ENCODE measurements around the gene MRPS2. TPM values are rescaled to one million over a fixed set of nuclear protein-coding genes. Genes with fewer than 3 reads are reported as not detected.
A peak's percentile ranks its signal among the peaks of the same experiment; 100 is the strongest.

The MRPS2 gene
- polyA plus RNA-seq, 1 experiment = 39.9 TPM

DNA sequence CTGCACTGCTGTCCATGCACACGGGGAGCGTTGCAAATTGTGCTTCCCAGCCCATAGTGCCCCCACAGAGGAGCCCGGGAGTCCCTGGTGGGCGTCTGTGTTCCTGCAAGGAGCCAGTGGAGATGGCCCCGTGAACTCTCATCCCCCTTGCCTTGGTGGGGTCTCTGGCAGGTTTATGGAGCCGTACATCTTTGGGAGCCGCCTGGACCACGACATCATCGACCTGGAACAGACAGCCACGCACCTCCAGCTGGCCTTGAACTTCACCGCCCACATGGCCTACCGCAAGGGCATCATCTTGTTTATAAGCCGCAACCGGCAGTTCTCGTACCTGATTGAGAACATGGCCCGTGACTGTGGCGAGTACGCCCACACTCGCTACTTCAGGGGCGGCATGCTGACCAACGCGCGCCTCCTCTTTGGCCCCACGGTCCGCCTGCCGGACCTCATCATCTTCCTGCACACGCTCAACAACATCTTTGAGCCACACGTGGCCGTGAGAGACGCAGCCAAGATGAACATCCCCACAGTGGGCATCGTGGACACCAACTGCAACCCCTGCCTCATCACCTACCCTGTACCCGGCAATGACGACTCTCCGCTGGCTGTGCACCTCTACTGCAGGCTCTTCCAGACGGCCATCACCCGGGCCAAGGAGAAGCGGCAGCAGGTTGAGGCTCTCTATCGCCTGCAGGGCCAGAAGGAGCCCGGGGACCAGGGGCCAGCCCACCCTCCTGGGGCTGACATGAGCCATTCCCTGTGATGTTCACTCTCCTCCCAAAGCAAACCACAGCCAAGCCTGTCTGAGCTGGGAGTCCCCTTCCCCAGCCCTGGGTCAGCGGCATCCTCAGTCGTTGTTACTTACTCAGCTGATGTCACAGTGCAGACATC is 3.1 kb downstream of the MRPS2 start:
- H3K27me3 ChIP-seq (ENCODE audit: control insufficient read depth, insufficient read depth, low read length) = no peaks in the 10 kb centered on the region
- TF ChIP-seq, protein P1, sequence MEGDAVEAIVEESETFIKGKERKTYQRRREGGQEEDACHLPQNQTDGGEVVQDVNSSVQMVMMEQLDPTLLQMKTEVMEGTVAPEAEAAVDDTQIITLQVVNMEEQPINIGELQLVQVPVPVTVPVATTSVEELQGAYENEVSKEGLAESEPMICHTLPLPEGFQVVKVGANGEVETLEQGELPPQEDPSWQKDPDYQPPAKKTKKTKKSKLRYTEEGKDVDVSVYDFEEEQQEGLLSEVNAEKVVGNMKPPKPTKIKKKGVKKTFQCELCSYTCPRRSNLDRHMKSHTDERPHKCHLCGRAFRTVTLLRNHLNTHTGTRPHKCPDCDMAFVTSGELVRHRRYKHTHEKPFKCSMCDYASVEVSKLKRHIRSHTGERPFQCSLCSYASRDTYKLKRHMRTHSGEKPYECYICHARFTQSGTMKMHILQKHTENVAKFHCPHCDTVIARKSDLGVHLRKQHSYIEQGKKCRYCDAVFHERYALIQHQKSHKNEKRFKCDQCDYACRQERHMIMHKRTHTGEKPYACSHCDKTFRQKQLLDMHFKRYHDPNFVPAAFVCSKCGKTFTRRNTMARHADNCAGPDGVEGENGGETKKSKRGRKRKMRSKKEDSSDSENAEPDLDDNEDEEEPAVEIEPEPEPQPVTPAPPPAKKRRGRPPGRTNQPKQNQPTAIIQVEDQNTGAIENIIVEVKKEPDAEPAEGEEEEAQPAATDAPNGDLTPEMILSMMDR (IDR thresholded peaks at IDR 0.05; ENCODE audit: low read depth, low read length) = no peak
- H3K4me3 ChIP-seq (ENCODE audit: low read depth, low read length) = no peak overlapping the region
- H3K9me3 ChIP-seq (ENCODE audit: control insufficient read depth, insufficient read depth, low read length) = peaks cover 3% of the 10 kb centered on the region; the same call in 1 of the 2 replicates
- ChIA-PET POLR2A (no interaction called here), CTCF (interaction anchor here (1.2 to 1.9 kb wide), 4 partner anchors 9 to 63 kb away, joined by 3 to 5 read pairs (median 3); no protein-coding TSS in a partner anchor)
- no peak for DNase-seq (ENCODE audit: low read depth, low spot score)
- no peak overlapping the region for H3K27ac ChIP-seq (ENCODE audit: low read depth, low read length)

DNA sequence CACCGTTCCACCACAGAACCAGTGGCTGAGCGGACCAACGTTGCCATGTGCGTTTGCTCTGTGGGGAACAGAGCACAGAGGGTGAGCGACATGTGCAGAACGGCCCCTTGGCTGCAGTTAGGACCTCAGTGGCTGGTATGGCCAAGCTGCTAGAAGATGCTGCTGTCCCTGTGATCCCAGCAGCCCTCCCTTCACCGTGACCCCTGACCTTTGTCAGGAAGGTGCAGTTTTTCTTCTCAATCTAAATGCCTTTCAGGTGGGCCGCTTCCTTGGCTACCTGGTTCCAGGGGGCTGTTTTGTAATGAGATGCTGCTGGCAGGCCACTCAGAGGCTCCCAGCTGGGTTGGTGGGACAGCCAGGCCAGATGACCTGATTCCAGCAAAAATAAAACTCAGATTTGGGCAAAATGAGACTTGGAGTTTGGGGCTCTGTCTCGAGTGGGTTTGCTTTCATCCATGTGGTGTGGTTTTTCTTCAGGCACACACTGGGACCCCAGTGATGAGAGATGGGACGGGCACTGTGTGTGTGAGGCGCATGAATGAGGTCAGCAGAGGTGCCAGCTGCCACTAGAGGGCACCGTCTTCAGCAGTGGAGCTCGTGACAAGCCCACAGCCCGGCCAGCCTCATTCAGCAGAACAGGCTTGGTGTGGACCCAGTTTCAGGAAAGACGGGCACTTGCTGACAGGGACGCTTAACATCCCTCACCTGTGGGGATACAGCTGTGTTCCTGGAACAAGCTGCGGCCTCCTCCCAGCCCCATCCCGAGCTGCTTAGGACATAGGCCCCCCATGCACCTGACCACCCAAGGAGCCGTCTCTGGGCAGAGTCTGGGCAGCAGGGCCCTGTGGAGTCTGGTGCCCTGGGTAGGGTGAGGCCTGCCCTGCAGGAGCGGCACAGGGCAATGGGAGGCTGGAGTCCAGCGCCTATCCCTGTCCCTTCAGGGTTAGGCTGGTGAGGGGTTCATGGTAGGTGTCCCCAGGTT is 4.1 kb downstream of the MRPS2 start:
- H3K9me3 ChIP-seq (ENCODE audit: control insufficient read depth, insufficient read depth, low read length) = peaks cover 3% of the 10 kb centered on the region; the same call in 1 of the 2 replicates
- CTCF ChIA-PET = interaction anchor here (0.7 to 1.9 kb wide), 10 partner anchors 8 to 97 kb away, joined by 3 to 6 read pairs (median 4); no protein-coding TSS in a partner anchor
- POLR2A ChIA-PET = interaction anchor here (0.5 kb wide), 1 partner anchor 126 kb away, joined by 3 read pairs; no protein-coding TSS in a partner anchor
- no peak overlapping the region for H3K4me3 ChIP-seq (ENCODE audit: low read depth, low read length)
- no peaks in the 10 kb centered on the region for H3K27me3 ChIP-seq (ENCODE audit: control insufficient read depth, insufficient read depth, low read length)
- no peak for DNase-seq (ENCODE audit: low read depth, low spot score)
- TF ChIP-seq, protein P1 (IDR thresholded peaks at IDR 0.05; ENCODE audit: low read depth, low read length) = peak; percentile 69
- H3K27ac ChIP-seq (ENCODE audit: low read depth, low read length) = no peak overlapping the region

DNA sequence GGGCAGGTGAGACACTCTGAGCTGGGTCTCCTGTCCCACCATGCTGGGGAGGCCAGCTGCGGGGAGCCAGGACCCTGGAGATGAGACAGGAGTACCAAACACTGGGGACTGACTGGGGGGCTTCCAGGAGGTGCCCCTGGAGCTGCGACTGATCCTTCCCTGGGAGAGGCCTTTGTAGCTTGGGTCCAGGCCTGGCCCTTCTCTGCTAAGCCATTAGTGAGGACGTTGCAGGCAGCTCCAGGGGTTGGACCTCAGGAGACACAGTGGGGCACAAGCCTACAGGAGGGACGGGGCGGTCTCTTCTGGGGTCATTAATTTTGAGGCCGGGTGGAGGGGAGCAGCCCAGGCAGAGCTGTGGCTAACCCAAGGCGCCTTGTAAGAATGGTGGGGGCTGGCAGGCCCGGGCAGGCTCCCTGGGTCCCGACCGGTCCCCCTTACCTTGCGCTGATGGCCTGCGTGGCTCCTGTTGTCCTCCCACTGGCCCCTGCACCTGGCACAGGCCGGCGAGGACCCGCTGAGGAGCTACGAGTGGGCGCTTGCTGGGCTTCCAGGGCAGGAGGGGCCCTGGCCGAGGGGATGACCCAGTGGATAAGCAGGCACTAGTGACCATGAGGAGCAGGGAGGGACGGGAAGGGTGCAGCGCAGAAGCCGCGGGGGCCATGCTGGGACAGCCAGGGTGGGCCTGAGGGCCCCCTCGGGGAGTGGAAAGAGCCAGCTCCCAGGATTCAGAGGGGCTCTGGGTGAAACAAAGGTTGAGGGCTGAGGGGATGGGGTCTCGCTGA is 5.1 kb downstream of the MRPS2 start:
- no peaks in the 10 kb centered on the region for H3K27me3 ChIP-seq (ENCODE audit: control insufficient read depth, insufficient read depth, low read length)
- TF ChIP-seq, protein P1 (IDR thresholded peaks at IDR 0.05; ENCODE audit: low read depth, low read length) = no peak
- ChIA-PET CTCF (interaction anchor here (0.7 to 1.2 kb wide), 6 partner anchors 12 to 96 kb away, joined by 3 to 6 read pairs (median 4); no protein-coding TSS in a partner anchor), POLR2A (interaction anchor here (0.6 kb wide), 1 partner anchor 1872 kb away, joined by 3 read pairs; no protein-coding TSS in a partner anchor)
- H3K27ac ChIP-seq (ENCODE audit: low read depth, low read length) = no peak overlapping the region
- no peak overlapping the region for H3K4me3 ChIP-seq (ENCODE audit: low read depth, low read length)
- peaks cover 3% of the 10 kb centered on the region; the same call in 1 of the 2 replicates for H3K9me3 ChIP-seq (ENCODE audit: control insufficient read depth, insufficient read depth, low read length)
- no peak for DNase-seq (ENCODE audit: low read depth, low spot score)

DNA sequence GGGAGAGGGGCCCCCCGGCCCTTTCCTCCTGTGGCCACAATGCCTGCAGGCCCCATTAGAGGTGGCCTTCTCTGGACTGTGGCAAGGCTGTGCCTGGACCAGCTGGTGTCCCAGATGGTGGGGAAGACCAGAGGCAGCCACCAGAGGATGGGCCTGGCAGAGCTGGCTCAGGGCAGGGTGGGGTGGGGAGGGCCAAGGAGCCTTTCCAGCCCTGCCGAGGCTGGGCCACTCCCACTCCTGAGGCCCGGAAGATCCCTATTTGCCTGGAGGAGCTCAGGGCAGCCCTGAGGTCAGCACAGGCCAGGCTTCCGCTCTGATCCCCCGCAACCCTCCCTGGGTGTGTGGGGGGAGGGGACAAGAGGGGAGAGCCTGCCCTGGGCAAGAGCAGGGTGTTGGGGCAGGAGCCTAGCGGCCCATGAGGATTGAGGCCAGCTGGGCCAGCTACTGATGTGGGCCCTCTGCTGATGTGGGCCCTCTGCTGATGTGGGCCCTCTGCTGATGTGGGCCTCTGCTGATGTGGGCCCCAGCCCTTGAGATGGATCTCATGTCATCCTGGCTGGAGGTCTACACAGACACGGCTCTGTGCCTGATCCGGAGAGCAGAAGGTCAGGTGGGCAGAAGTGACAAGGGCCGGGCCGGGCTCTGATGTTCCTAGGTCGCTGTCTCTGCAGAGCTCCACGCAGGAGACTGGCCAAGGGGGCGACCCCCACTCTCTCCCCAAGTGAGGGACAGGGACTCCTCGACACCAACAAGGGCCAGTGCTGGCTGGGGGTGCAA is 6.0 kb downstream of the MRPS2 start:
- CTCF ChIA-PET = no interaction called here
- DNase-seq (ENCODE audit: low read depth, low spot score) = no peak
- POLR2A ChIA-PET = no interaction called here

More for the DNA sequence above, 6.0 kb downstream of the MRPS2 start:
- Histone ChIP-seq H3K4me3 (ENCODE audit: low read depth, low read length) (no peak overlapping the region), H3K27me3 (ENCODE audit: control insufficient read depth, insufficient read depth, low read length) (no peaks in the 10 kb centered on the region), H3K27ac (ENCODE audit: low read depth, low read length) (no peak overlapping the region), H3K9me3 (ENCODE audit: control insufficient read depth, insufficient read depth, low read length) (peaks cover 3% of the 10 kb centered on the region; the same call in 1 of the 2 replicates)
- TF ChIP-seq, protein P1 (IDR thresholded peaks at IDR 0.05; ENCODE audit: low read depth, low read length) = no peak
